ENCODE results near the gene LTBP1.

The LTBP1 gene

DNA sequence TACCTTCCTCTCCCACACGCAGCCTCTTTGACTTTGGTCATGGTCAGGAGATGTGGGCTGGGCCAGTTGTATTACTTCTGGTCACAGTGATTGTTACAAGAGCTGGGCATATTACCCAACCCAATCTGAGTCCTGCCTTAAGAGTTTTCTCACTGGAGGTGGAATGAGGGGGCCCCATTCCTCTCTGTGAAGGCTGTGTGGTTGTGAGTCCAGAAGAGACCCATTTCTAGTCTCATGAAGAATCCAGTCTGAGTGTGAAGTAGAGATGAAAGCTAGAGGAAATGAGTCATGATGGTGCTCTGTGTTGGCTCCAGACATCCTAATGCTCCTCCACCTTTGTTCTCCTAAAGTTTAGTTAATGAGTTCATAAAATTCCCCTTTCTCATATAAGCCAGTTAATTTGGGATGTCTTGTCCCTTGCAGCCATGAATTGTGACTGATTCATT is 478.9 kb downstream of the LTBP1 start:
- no peak overlapping the region for H3K27ac ChIP-seq (ENCODE audit: low read depth, low read length)
- no peaks in the 10 kb centered on the region for H3K79me2 ChIP-seq (ENCODE audit: control insufficient read depth, insufficient read depth, low read length, poor library complexity)
- no peak overlapping the region for H2AFZ ChIP-seq (ENCODE audit: insufficient read depth, low read length, poor library complexity)
- no peaks in the 10 kb centered on the region for H3K4me1 ChIP-seq (ENCODE audit: control insufficient read depth in 1 of 2, insufficient read depth in 2 of 2, low read length in 2 of 2)
- H4K91ac ChIP-seq (ENCODE audit: low read depth, low read length): no peak overlapping the region
- H3K9me3 ChIP-seq (ENCODE audit: insufficient read depth, low read depth, low read length): no peaks in the 10 kb centered on the region
- H2AK5ac ChIP-seq (ENCODE audit: low read length): no peak overlapping the region
- H3K4me3 ChIP-seq (ENCODE audit: low read depth, low read length): no peak overlapping the region
- no peak for DNase-seq
- H3K14ac ChIP-seq (ENCODE audit: low read length): no peak overlapping the region
- no peak overlapping the region for H3K18ac ChIP-seq (ENCODE audit: low read length)
- H3K36me3 ChIP-seq (ENCODE audit: control insufficient read depth in 1 of 2, insufficient read depth in 2 of 2, low read length in 2 of 2): no peaks in the 10 kb centered on the region
- H2BK5ac ChIP-seq (ENCODE audit: low read depth, low read length, poor library complexity): no peak overlapping the region
- no peak overlapping the region for H3K23ac ChIP-seq (ENCODE audit: low read length)
- H3K79me1 ChIP-seq (ENCODE audit: low read length): no peaks in the 10 kb centered on the region
- no peak overlapping the region for H3K4ac ChIP-seq (ENCODE audit: low read depth, low read length)
- H3K4me2 ChIP-seq (ENCODE audit: low read length): no peak overlapping the region
- no peak overlapping the region for H4K8ac ChIP-seq (ENCODE audit: low read depth, low read length)
- H2BK12ac ChIP-seq (ENCODE audit: low read length): no peak overlapping the region
- no peak overlapping the region for H4K12ac ChIP-seq (ENCODE audit: low read depth, low read length)
- no peaks in the 10 kb centered on the region for H3K27me3 ChIP-seq (ENCODE audit: insufficient read depth, low read length)
- H2BK120ac ChIP-seq (ENCODE audit: insufficient read depth, low read length, poor library complexity): no peak overlapping the region
- no peak overlapping the region for H3K9ac ChIP-seq (ENCODE audit: low read length)
- WGBS (ENCODE audit: extremely low coverage, insufficient coverage, insufficient read length): no CpG with 5 or more reads among the region's 1 CpG

DNA sequence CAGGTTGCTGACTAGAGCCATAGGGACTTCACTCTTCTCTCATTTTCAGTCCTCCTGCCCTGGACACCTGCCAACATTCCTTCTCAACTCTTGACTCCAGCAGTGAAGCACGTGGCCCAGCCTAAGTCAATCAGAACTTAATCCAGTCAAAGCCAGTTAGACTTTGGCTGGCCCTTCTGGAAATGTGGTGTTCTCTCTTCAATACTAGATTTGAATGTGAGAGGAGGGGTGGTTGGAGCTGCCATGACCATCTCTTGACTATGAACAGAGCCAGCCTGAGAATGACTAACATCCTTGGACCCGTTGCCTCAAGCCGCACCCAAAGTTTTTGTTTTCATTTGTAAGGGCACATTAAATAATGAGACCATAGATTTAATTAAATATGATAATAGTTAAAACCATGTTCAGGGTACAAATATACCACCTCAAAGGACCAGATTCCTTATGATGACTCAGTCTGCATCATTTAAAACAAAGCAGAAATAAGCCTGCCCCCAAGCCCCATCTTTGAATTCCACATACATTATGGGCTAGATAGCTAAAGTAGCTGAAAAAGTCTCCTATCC is 480.0 kb downstream of the LTBP1 start:
- Histone ChIP-seq H2AFZ (ENCODE audit: insufficient read depth, low read length, poor library complexity) (no peak overlapping the region), H3K9ac (ENCODE audit: low read length) (no peak overlapping the region), H2BK5ac (ENCODE audit: low read depth, low read length, poor library complexity) (no peak overlapping the region), H3K79me1 (ENCODE audit: low read length) (no peaks in the 10 kb centered on the region), H2BK12ac (ENCODE audit: low read length) (no peak overlapping the region), H3K18ac (ENCODE audit: low read length) (no peak overlapping the region), H2BK120ac (ENCODE audit: insufficient read depth, low read length, poor library complexity) (no peak overlapping the region), H4K8ac (ENCODE audit: low read depth, low read length) (no peak overlapping the region), H3K4me2 (ENCODE audit: low read length) (no peak overlapping the region), H3K14ac (ENCODE audit: low read length) (no peak overlapping the region), H3K79me2 (ENCODE audit: control insufficient read depth, insufficient read depth, low read length, poor library complexity) (no peaks in the 10 kb centered on the region), H3K4me3 (ENCODE audit: low read depth, low read length) (no peak overlapping the region), H3K36me3 (ENCODE audit: control insufficient read depth in 1 of 2, insufficient read depth in 2 of 2, low read length in 2 of 2) (no peaks in the 10 kb centered on the region), H2AK5ac (ENCODE audit: low read length) (no peak overlapping the region), H3K4me1 (ENCODE audit: control insufficient read depth in 1 of 2, insufficient read depth in 2 of 2, low read length in 2 of 2) (no peaks in the 10 kb centered on the region), H4K12ac (ENCODE audit: low read depth, low read length) (no peak overlapping the region), H4K91ac (ENCODE audit: low read depth, low read length) (no peak overlapping the region), H3K4ac (ENCODE audit: low read depth, low read length) (no peak overlapping the region), H3K9me3 (ENCODE audit: insufficient read depth, low read depth, low read length) (no peaks in the 10 kb centered on the region), H3K27me3 (ENCODE audit: insufficient read depth, low read length) (no peaks in the 10 kb centered on the region), H3K23ac (ENCODE audit: low read length) (no peak overlapping the region), H3K27ac (ENCODE audit: low read depth, low read length) (no peak overlapping the region)
- no CpG with 5 or more reads among the region's 3 CpGs for WGBS (ENCODE audit: extremely low coverage, insufficient coverage, insufficient read length)
- peak; percentile 18 to 45 for DNase-seq

DNA sequence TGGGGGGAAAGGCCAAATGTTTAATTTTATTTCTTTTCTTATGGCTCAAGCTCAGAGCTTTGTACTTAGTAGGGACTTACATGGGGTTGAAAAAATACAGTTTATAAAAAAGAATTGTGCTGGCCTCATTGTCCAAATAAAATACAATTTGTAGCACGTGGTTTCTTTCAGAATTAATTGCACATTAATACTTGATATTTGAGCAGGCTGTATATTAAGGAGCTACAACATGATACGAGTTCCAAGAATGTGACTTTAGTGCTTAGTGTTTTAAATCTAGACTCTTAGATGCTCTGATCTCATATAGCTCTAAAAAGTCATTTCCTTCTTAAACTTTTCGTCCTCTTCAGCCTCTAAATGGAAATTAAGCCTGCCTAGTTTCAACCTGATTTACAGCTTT is 483.3 kb downstream of the LTBP1 start:
- no peak overlapping the region for H2BK5ac ChIP-seq (ENCODE audit: low read depth, low read length, poor library complexity)
- H3K9ac ChIP-seq (ENCODE audit: low read length): no peak overlapping the region
- no peaks in the 10 kb centered on the region for H3K79me2 ChIP-seq (ENCODE audit: control insufficient read depth, insufficient read depth, low read length, poor library complexity)
- no peak overlapping the region for H2AK5ac ChIP-seq (ENCODE audit: low read length)
- no CpG with 5 or more reads among the region's 3 CpGs for WGBS (ENCODE audit: extremely low coverage, insufficient coverage, insufficient read length)
- H3K23ac ChIP-seq (ENCODE audit: low read length): no peak overlapping the region
- H3K4me1 ChIP-seq (ENCODE audit: control insufficient read depth in 1 of 2, insufficient read depth in 2 of 2, low read length in 2 of 2): no peaks in the 10 kb centered on the region
- H2BK12ac ChIP-seq (ENCODE audit: low read length): no peak overlapping the region
- H3K4me2 ChIP-seq (ENCODE audit: low read length): no peak overlapping the region
- DNase-seq: no peak
- no peaks in the 10 kb centered on the region for H3K9me3 ChIP-seq (ENCODE audit: insufficient read depth, low read depth, low read length)
- no peak overlapping the region for H4K91ac ChIP-seq (ENCODE audit: low read depth, low read length)
- H2BK120ac ChIP-seq (ENCODE audit: insufficient read depth, low read length, poor library complexity): no peak overlapping the region
- H2AFZ ChIP-seq (ENCODE audit: insufficient read depth, low read length, poor library complexity): no peak overlapping the region
- H4K12ac ChIP-seq (ENCODE audit: low read depth, low read length): no peak overlapping the region
- no peaks in the 10 kb centered on the region for H3K36me3 ChIP-seq (ENCODE audit: control insufficient read depth in 1 of 2, insufficient read depth in 2 of 2, low read length in 2 of 2)
- no peak overlapping the region for H4K8ac ChIP-seq (ENCODE audit: low read depth, low read length)
- H3K4me3 ChIP-seq (ENCODE audit: low read depth, low read length): no peak overlapping the region
- H3K27ac ChIP-seq (ENCODE audit: low read depth, low read length): no peak overlapping the region
- no peak overlapping the region for H3K18ac ChIP-seq (ENCODE audit: low read length)
- H3K4ac ChIP-seq (ENCODE audit: low read depth, low read length): no peak overlapping the region
- no peaks in the 10 kb centered on the region for H3K27me3 ChIP-seq (ENCODE audit: insufficient read depth, low read length)
- no peaks in the 10 kb centered on the region for H3K79me1 ChIP-seq (ENCODE audit: low read length)
- no peak overlapping the region for H3K14ac ChIP-seq (ENCODE audit: low read length)

- Histone ChIP-seq H3K4ac (ENCODE audit: low read depth, low read length) (no peak overlapping the region), H3K27ac (ENCODE audit: low read depth, low read length) (no peak overlapping the region), H2AK5ac (ENCODE audit: low read length) (no peak overlapping the region), H3K4me1 (ENCODE audit: control insufficient read depth in 1 of 2, insufficient read depth in 2 of 2, low read length in 2 of 2) (no peaks in the 10 kb centered on the region), H3K9ac (ENCODE audit: low read length) (no peak overlapping the region), H4K91ac (ENCODE audit: low read depth, low read length) (no peak overlapping the region), H3K4me3 (ENCODE audit: low read depth, low read length) (no peak overlapping the region), H2BK12ac (ENCODE audit: low read length) (no peak overlapping the region), H2AFZ (ENCODE audit: insufficient read depth, low read length, poor library complexity) (no peak overlapping the region), H3K18ac (ENCODE audit: low read length) (no peak overlapping the region), H3K23ac (ENCODE audit: low read length) (no peak overlapping the region), H3K79me2 (ENCODE audit: control insufficient read depth, insufficient read depth, low read length, poor library complexity) (no peaks in the 10 kb centered on the region), H3K79me1 (ENCODE audit: low read length) (no peaks in the 10 kb centered on the region), H3K9me3 (ENCODE audit: insufficient read depth, low read depth, low read length) (no peaks in the 10 kb centered on the region), H3K14ac (ENCODE audit: low read length) (no peak overlapping the region), H3K4me2 (ENCODE audit: low read length) (no peak overlapping the region), H4K8ac (ENCODE audit: low read depth, low read length) (no peak overlapping the region), H3K36me3 (ENCODE audit: control insufficient read depth in 1 of 2, insufficient read depth in 2 of 2, low read length in 2 of 2) (no peaks in the 10 kb centered on the region), H2BK5ac (ENCODE audit: low read depth, low read length, poor library complexity) (no peak overlapping the region), H3K27me3 (ENCODE audit: insufficient read depth, low read length) (no peaks in the 10 kb centered on the region), H2BK120ac (ENCODE audit: insufficient read depth, low read length, poor library complexity) (no peak overlapping the region), H4K12ac (ENCODE audit: low read depth, low read length) (no peak overlapping the region)
- DNase-seq: no peak
- WGBS (ENCODE audit: extremely low coverage, insufficient coverage, insufficient read length): no CpG with 5 or more reads among the region's 1 CpG
These were observed 484.1 kb downstream of the LTBP1 start for GRCh38 chr2:33430856-33431255.
